Type B pancreatic cell (in vitro differentiated cells): ENCODE results near the gene GIGYF1. TPM values are rescaled to one million over a fixed set of nuclear protein-coding genes. Genes with fewer than 3 reads are reported as not detected.
"Not testable (repeated sequence)": the region's sequence is repeated elsewhere in the genome, so short reads cannot be mapped to it uniquely, and the experiment has no call there.

Experiments used
- DNase-seq: peaks from one replicate; pipeline ENCODE4 v3.0.0; 2021; ENCODE audit warnings: mixed read lengths; ENCODE audit not compliant: unreplicated experiment; ENCODE audit errors: extremely low spot score
- H3K27ac Mint-ChIP-seq: 2 replicates; pipeline ENCODE4 v1.8.0; 2021; ENCODE audit warnings: mild to moderate bottlenecking, mixed read lengths
- H3K27me3 Mint-ChIP-seq: 2 replicates; pipeline ENCODE4 v1.8.0; 2021; ENCODE audit warnings: mixed read lengths
- H3K36me3 Mint-ChIP-seq: 2 replicates; pipeline ENCODE4 v1.8.0; 2021; ENCODE audit warnings: mixed read lengths
- H3K4me1 Mint-ChIP-seq: one replicate; pipeline ENCODE4 v1.8.0; 2021; ENCODE audit warnings: mixed read lengths; ENCODE audit not compliant: unreplicated experiment
- H3K4me3 Mint-ChIP-seq: 2 replicates; pipeline ENCODE4 v1.8.0; 2021; ENCODE audit warnings: mild to moderate bottlenecking, mixed read lengths
- H3K9me3 Mint-ChIP-seq: 2 replicates; pipeline ENCODE4 v1.8.0; 2021; ENCODE audit warnings: mixed read lengths
- total RNA-seq: library from RNA; stranded (reverse); gene quantifications from 2 replicates; pipeline ENCODE4 v1.2.1, GENCODE V29; 2021; ENCODE audit warnings: low replicate concordance
- TF ChIP-seq, protein P1 (sequence below): fragments of 200-600 bp; sonication (generic); conservative IDR thresholded peaks from 2 replicates; pipeline ENCODE4 v1.5.0; 2021; ENCODE audit warnings: antibody characterized with exemption, mild to moderate bottlenecking

The GIGYF1 gene
- total RNA-seq, 1 donor from 2014 or later = 79.4 TPM

DNA sequence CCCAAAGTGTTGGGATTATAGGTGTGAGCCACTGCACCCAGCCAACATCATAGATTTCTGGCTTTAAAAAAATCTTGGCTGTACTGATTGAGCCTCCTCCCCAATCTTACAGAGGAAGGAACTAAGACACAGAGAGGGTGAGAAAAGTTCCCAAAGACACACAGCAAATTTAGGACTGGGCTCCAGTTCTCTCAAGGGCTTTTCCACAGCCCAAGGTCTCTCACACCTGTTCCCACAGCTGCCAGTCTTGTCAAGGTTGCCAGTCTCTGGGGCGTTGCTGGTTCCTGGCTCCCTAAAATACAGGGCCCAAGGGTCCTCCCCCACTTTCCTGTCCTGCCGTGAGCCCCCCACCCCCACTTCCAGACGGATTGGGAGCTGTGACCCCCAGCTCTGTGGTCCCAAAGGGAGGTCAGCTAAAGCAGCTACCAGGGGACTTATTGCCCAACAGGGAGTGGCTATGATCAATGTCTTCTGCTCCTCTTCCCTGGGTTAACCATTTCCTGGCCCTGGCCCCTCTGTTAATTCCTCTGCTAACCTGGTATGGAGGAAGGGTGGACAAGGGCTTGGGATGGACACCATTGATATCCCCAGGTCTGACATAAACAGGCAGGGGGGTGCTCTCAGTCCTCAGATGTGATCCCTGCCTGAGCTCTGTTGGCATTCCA lies 36.2 kb upstream of the GIGYF1 start:
- Mint-ChIP-seq H3K4me3 (no peak overlapping the region), H3K9me3 (no peaks in the 10 kb centered on the region), H3K36me3 (no peaks in the 10 kb centered on the region), H3K27me3 (peaks cover 24% of the 10 kb centered on the region), H3K27ac (no peak overlapping the region), H3K4me1 (peaks cover under 1% of the 10 kb centered on the region)
- DNase-seq = no peak
- TF ChIP-seq, protein P1, sequence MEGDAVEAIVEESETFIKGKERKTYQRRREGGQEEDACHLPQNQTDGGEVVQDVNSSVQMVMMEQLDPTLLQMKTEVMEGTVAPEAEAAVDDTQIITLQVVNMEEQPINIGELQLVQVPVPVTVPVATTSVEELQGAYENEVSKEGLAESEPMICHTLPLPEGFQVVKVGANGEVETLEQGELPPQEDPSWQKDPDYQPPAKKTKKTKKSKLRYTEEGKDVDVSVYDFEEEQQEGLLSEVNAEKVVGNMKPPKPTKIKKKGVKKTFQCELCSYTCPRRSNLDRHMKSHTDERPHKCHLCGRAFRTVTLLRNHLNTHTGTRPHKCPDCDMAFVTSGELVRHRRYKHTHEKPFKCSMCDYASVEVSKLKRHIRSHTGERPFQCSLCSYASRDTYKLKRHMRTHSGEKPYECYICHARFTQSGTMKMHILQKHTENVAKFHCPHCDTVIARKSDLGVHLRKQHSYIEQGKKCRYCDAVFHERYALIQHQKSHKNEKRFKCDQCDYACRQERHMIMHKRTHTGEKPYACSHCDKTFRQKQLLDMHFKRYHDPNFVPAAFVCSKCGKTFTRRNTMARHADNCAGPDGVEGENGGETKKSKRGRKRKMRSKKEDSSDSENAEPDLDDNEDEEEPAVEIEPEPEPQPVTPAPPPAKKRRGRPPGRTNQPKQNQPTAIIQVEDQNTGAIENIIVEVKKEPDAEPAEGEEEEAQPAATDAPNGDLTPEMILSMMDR = no peak

DNA sequence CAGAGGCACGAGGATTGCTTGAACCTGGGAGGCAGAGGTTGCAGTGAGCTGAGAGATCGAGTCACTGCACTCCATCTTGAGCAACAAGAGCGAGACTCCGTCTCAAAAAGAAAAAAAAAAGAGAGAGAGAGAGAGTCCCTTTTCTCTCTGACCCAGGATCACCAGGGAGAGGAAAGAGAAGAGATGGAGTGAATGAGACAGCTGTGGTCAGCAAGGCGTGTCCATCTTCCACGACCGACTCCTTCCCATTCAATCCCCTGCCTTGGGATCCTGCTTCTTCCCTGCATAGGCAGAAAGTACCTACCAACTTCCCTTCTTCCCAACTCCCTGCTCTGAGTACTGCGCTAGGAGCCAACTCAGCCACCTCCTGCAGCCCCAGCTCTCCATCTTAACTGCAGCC lies 34.1 kb upstream of the GIGYF1 start:
- DNase-seq = no peak
- Mint-ChIP-seq H3K27me3 (peaks cover 36% of the 10 kb centered on the region), H3K4me1 (peaks cover 4% of the 10 kb centered on the region), H3K4me3 (no peak overlapping the region), H3K9me3 (no peaks in the 10 kb centered on the region), H3K36me3 (no peaks in the 10 kb centered on the region), H3K27ac (no peak overlapping the region)
- TF ChIP-seq, protein P1 = no peak

DNA sequence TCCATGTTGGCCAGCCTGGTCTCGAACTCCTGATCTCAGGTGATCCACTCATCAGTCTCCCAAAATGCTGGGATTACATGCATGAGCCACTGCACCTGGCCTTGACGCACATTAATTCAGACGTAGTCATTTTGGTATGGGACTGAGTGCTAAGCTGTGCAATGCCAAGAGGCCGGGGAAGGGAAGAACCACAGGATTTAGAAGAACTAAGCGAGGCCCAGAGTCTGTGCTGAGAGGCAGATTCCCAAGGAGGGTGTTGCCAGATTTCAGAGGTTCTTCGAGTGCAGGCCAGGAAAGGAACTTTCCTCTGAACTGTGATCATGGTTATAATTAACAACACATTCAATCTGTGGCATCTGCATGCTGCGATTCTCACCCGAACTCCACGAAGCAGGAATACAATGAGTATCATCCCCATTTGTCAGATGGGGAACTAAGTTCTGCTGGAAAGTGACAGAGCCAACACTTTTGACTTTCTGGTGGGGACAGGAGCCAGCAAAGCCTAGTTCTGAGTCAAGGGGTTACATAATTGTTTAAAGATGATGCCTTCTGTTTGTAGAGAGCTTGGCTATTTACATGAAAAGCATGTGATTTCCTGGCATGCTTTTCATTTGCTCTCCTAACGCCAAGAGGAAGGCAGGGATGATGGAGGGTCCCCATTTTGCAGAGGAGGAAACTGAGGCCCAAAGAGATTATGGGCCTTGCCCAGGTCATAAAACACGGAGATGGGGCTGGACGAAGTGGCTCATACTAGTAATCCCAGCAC lies 33.1 kb upstream of the GIGYF1 start:
- Mint-ChIP-seq H3K4me1 (peaks cover 4% of the 10 kb centered on the region), H3K27me3 (peaks cover 40% of the 10 kb centered on the region), H3K4me3 (no peak overlapping the region), H3K9me3 (no peaks in the 10 kb centered on the region), H3K36me3 (no peaks in the 10 kb centered on the region), H3K27ac (no peak overlapping the region)
- TF ChIP-seq, protein P1 = no peak
- no peak for DNase-seq

DNA sequence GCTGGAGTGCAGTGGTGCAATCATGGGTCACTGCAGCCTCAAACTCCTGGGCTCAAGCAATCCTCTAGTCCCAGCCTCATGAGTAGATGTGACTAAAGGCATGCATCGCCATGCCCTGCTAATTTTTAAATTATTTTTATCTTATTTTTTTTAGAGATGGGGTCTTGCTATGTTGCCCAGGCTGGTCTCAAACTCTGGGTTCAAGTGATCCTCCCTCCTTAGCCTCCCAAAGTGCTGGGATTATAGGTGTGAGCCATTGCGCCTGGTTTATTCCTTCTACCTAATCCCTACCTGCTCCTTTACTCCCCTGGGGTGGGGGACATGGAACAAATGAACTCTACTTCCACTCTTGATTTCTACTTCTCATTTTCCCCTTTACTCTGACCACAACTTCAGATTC lies 30.3 kb upstream of the GIGYF1 start:
- not testable (repeated sequence) for H3K4me3 Mint-ChIP-seq, H3K36me3 Mint-ChIP-seq, H3K4me1 Mint-ChIP-seq, H3K27ac Mint-ChIP-seq, DNase-seq, H3K9me3 Mint-ChIP-seq
- peaks cover 65% of the 10 kb centered on the region for H3K27me3 Mint-ChIP-seq

DNA sequence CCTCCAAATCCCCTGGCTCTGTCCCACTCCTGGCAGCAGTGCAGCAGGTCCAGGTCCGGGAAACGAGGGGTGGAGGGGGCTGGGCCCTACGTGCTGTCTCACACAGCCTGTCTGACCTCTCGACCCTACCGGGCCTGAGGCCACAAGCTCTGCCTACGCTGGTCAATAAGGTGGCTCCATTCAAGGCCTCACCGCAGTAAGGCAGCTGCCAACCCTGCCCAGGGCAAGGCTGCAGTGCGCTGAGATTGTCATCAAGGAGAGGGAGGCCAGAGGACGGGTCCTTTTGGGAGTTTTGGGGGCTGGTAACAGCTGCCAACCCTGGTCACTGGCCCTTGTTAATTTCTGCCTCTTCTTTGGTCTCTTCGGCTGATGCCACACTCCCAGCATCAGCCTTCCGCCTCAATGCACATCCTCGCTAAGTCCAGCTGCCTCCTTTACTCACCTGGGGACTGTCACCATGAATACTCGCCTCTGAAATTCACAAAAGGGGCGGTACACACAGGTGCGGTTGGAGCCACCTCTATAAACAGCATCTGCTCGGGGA lies 29.8 kb upstream of the GIGYF1 start:
- Mint-ChIP-seq H3K36me3 (no peaks in the 10 kb centered on the region), H3K4me1 (peaks cover 4% of the 10 kb centered on the region), H3K27me3 (peaks cover 70% of the 10 kb centered on the region), H3K27ac (no peak overlapping the region), H3K9me3 (peaks cover 2% of the 10 kb centered on the region), H3K4me3 (no peak overlapping the region)
- TF ChIP-seq, protein P1 = no peak
- no peak for DNase-seq
